ENCODE results near the gene SLC27A2.

DNA sequence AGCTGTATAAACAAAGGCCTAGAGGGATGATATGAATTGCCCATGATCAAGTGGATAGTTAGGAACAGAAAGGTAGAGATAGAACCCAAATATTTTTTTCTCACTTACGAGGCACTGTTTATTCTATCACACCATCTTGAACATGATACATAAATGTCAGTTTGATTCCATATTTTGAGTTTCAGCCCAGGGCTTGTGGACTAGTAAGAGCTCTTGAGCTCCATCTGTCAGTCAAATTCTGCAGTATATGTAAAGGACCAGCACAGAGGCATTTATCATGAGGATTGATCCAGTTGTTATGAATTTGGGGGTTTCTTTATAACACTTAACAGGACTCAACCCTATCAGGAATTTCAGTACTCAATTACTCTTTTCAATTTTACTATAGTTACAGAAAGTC lies 4.8 kb downstream of the SLC27A2 start:
- TF ChIP-seq, protein P1, sequence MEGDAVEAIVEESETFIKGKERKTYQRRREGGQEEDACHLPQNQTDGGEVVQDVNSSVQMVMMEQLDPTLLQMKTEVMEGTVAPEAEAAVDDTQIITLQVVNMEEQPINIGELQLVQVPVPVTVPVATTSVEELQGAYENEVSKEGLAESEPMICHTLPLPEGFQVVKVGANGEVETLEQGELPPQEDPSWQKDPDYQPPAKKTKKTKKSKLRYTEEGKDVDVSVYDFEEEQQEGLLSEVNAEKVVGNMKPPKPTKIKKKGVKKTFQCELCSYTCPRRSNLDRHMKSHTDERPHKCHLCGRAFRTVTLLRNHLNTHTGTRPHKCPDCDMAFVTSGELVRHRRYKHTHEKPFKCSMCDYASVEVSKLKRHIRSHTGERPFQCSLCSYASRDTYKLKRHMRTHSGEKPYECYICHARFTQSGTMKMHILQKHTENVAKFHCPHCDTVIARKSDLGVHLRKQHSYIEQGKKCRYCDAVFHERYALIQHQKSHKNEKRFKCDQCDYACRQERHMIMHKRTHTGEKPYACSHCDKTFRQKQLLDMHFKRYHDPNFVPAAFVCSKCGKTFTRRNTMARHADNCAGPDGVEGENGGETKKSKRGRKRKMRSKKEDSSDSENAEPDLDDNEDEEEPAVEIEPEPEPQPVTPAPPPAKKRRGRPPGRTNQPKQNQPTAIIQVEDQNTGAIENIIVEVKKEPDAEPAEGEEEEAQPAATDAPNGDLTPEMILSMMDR (IDR thresholded peaks at IDR 0.05 in 4 of 5, conservative IDR thresholded peaks at IDR 0.05 in 1 of 5), result no peak
- no peak for TF ChIP-seq POLR2A (IDR thresholded peaks at IDR 0.05)
